Natural killer cell (primary cell): ENCODE data around the gene DOCK7. TPM values are rescaled to one million over a fixed set of nuclear protein-coding genes. Genes with fewer than 3 reads are reported as not detected.

Experiments
- ATAC-seq, 3 donors: fragments of 150-1000 bp in 2 of 3; fragments of 200-7000 bp in 1 of 3; cut with Tn5 transposase; 1 replicate in 1 of 3; 2 replicates in 2 of 3; pipeline ENCODE4 v1.10.0; 2021; ENCODE audit warnings: mild to moderate bottlenecking in 2 of 3, moderate library complexity in 2 of 3
- DNase-seq, 2 donors: peaks; one replicate each; pipeline versions ENCODE4 v3.0.0 to v3.0.0-alpha.2; 2013 to 2021; ENCODE audit warnings: mixed read lengths in 1 of 2
- H3K27ac ChIP-seq: one replicate; pipeline ENCODE4 v1.5.1; 2013; ENCODE audit warnings: mild to moderate bottlenecking, low read length
- H3K27me3 ChIP-seq: one replicate; pipeline ENCODE4 v1.6.1; 2013; ENCODE audit warnings: low read length; ENCODE audit not compliant: control insufficient read depth, insufficient read depth
- H3K36me3 ChIP-seq: one replicate; pipeline ENCODE4 v1.6.1; 2013; ENCODE audit warnings: low read length; ENCODE audit not compliant: control insufficient read depth, insufficient read depth
- H3K4me1 ChIP-seq: one replicate; pipeline ENCODE4 v1.6.1; 2013; ENCODE audit warnings: low read length; ENCODE audit not compliant: control insufficient read depth, insufficient read depth
- H3K4me3 ChIP-seq: one replicate; pipeline ENCODE4 v1.5.1; 2013; ENCODE audit warnings: low read length
- H3K9me3 ChIP-seq: one replicate; pipeline ENCODE4 v1.6.1; 2013; ENCODE audit warnings: low read length; ENCODE audit not compliant: control insufficient read depth, insufficient read depth
- H3K27ac Mint-ChIP-seq, 2 donors: one replicate each; pipeline ENCODE4 v1.8.0; 2022; ENCODE audit warnings: mild to moderate bottlenecking in 2 of 2, mixed read lengths in 2 of 2, moderate library complexity in 1 of 2
- H3K27me3 Mint-ChIP-seq, 2 donors: one replicate each; pipeline ENCODE4 v1.8.0; 2022; ENCODE audit warnings: low read depth in 2 of 2, mixed read lengths in 2 of 2
- H3K36me3 Mint-ChIP-seq: one replicate; pipeline ENCODE4 v1.8.0; 2022; ENCODE audit warnings: mixed read lengths
- H3K4me1 Mint-ChIP-seq, 2 donors: one replicate each; pipeline ENCODE4 v1.8.0; 2022; ENCODE audit warnings: mixed read lengths in 2 of 2
- H3K4me3 Mint-ChIP-seq: one replicate; pipeline ENCODE4 v1.8.0; 2022; ENCODE audit warnings: mild to moderate bottlenecking, moderate library complexity, mixed read lengths
- H3K9me3 Mint-ChIP-seq, 2 donors: one replicate each; pipeline ENCODE4 v1.8.0; 2022; ENCODE audit warnings: mixed read lengths in 2 of 2
- WGBS: methylation state at CpG from one replicate; pipeline ENCODE4 v1.1.7; 2013; ENCODE audit warnings: missing lambda C conversion rate; ENCODE audit not compliant: insufficient coverage; 5-methylcytosine and 5-hydroxymethylcytosine counted together
- intact Hi-C: fragments of 100-400 bp; cut with micrococcal nuclease; formaldehyde crosslinking; loops from one replicate; pipeline ENCODE4 v1.14.2; 2022
- total RNA-seq, 4 donors: library from RNA; stranded (reverse); fragments of 120-200 nt in 1 of 4; gene quantifications; one replicate each; pipeline versions ENCODE4 v1.2.3 to v1.2.4, GENCODE V29; 2013 to 2022
- TF ChIP-seq, protein P1 (sequence below): fragments of 200-600 bp; IDR thresholded peaks from one replicate; pipeline ENCODE4 v1.8.0; 2022; ENCODE audit warnings: antibody characterized with exemption

Gene DOCK7
- total RNA-seq, 3 donors from 2014 or later (not counting 1 experiment from before 2014, with no cell fraction given): 4.3 to 13.1 (median 6.0) TPM

GRCh38 chr1:62426237-62426636, 261.9 kb downstream of the DOCK7 start:
- intact Hi-C loops: no loop called here
- no peak overlapping the region for H3K27ac ChIP-seq
- H3K4me3 ChIP-seq: no peak overlapping the region

DNA sequence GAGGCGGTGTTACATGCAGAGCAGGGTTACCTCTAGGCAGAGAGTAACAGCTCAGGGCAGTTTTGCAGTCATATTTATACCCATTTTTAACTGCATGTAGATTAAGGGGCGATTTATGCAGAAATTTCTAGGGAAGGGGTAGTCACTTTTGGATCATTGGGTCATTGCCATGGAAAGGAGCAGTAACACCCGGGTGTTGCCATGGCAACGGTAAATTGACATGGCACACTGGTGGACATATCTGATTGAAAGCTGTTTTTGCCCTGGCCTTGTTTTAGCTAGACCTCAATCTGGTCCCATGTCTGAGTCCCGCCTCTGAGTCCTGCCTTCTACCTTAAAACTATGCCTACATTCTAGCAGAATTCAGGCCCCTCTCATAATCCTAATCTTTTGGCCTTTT, 263.1 kb downstream of the DOCK7 start:
- H3K36me3 Mint-ChIP-seq: no peaks in the 10 kb centered on the region
- 88% methylated on average over 5 of the region's 5 CpGs for WGBS

More at GRCh38 chr1:62426237-62426636, 261.9 kb downstream of the DOCK7 start:
- H3K27ac Mint-ChIP-seq: no peak overlapping the region
- TF ChIP-seq, protein P1, sequence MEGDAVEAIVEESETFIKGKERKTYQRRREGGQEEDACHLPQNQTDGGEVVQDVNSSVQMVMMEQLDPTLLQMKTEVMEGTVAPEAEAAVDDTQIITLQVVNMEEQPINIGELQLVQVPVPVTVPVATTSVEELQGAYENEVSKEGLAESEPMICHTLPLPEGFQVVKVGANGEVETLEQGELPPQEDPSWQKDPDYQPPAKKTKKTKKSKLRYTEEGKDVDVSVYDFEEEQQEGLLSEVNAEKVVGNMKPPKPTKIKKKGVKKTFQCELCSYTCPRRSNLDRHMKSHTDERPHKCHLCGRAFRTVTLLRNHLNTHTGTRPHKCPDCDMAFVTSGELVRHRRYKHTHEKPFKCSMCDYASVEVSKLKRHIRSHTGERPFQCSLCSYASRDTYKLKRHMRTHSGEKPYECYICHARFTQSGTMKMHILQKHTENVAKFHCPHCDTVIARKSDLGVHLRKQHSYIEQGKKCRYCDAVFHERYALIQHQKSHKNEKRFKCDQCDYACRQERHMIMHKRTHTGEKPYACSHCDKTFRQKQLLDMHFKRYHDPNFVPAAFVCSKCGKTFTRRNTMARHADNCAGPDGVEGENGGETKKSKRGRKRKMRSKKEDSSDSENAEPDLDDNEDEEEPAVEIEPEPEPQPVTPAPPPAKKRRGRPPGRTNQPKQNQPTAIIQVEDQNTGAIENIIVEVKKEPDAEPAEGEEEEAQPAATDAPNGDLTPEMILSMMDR: no peak
- no peak overlapping the region for H3K4me3 Mint-ChIP-seq
- H3K27me3 Mint-ChIP-seq: no peaks in the 10 kb centered on the region
- no peak for DNase-seq
- 26% methylated on average over 3 of the region's 3 CpGs for WGBS
- H3K4me1 Mint-ChIP-seq: no peaks in the 10 kb centered on the region
- no peak for ATAC-seq
- Histone ChIP-seq H3K36me3 (no peaks in the 10 kb centered on the region), H3K9me3 (no peaks in the 10 kb centered on the region), H3K4me1 (no peaks in the 10 kb centered on the region), H3K27me3 (no peaks in the 10 kb centered on the region)
- no peaks in the 10 kb centered on the region for H3K9me3 Mint-ChIP-seq
- no peaks in the 10 kb centered on the region for H3K36me3 Mint-ChIP-seq

DNA sequence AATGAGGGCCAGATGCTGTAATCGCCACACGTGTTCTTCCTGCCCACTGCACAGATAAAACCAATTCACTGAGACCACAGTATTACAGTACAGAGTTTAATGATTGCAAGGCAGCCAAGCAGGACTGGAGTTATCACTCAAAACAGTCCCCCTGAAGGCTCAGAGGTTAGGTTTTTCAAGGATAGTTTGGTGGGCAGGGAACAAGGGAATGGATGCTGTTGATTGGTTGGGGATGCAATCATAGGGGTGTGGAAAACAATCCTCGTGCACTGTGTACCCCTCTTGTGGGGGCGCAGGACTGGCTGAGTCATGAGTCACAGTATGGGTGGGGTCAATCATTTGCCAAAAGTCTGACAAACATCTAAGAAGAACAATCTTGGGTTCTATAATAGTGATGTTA, 263.8 kb downstream of the DOCK7 start:
- Histone ChIP-seq H3K36me3 (no peaks in the 10 kb centered on the region), H3K27ac (no peak overlapping the region), H3K27me3 (no peaks in the 10 kb centered on the region), H3K9me3 (no peaks in the 10 kb centered on the region), H3K4me3 (no peak overlapping the region), H3K4me1 (no peaks in the 10 kb centered on the region)
- ATAC-seq (no peak), DNase-seq (no peak)
- no peaks in the 10 kb centered on the region for H3K4me1 Mint-ChIP-seq
- no peak overlapping the region for H3K27ac Mint-ChIP-seq
- intact Hi-C loops: no loop called here
- no peaks in the 10 kb centered on the region for H3K27me3 Mint-ChIP-seq
- H3K36me3 Mint-ChIP-seq: no peaks in the 10 kb centered on the region
- H3K4me3 Mint-ChIP-seq: no peak overlapping the region
- WGBS: 89% methylated on average over 4 of the region's 4 CpGs
- no peaks in the 10 kb centered on the region for H3K9me3 Mint-ChIP-seq
- TF ChIP-seq, protein P1: no peak

More for the DNA sequence above, 263.1 kb downstream of the DOCK7 start:
- no peak overlapping the region for H3K27ac ChIP-seq
- ATAC-seq: no peak
- Mint-ChIP-seq H3K27ac (no peak overlapping the region), H3K4me1 (no peaks in the 10 kb centered on the region), H3K27me3 (no peaks in the 10 kb centered on the region), H3K9me3 (no peaks in the 10 kb centered on the region), H3K4me3 (no peak overlapping the region)
- intact Hi-C loops: no loop called here
- no peaks in the 10 kb centered on the region for H3K4me1 ChIP-seq
- no peaks in the 10 kb centered on the region for H3K27me3 ChIP-seq
- no peaks in the 10 kb centered on the region for H3K9me3 ChIP-seq
- H3K36me3 ChIP-seq: no peaks in the 10 kb centered on the region
- no peak overlapping the region for H3K4me3 ChIP-seq
- no peak for DNase-seq
- TF ChIP-seq, protein P1: no peak

GRCh38 chr1:62423580-62424242, 264.5 kb downstream of the DOCK7 start:
- Mint-ChIP-seq H3K27me3 (peaks cover 0 to 2% of the 10 kb centered on the region in 2 donors), H3K36me3 (no peaks in the 10 kb centered on the region), H3K4me3 (no peak overlapping the region), H3K27ac (no peak overlapping the region), H3K9me3 (no peaks in the 10 kb centered on the region), H3K4me1 (no peaks in the 10 kb centered on the region)
- H3K4me1 ChIP-seq: no peaks in the 10 kb centered on the region
- no peak overlapping the region for H3K4me3 ChIP-seq
- WGBS: 94% methylated on average over 13 of the region's 14 CpGs
- no peaks in the 10 kb centered on the region for H3K36me3 ChIP-seq
- no peaks in the 10 kb centered on the region for H3K27me3 ChIP-seq
- DNase-seq (no peak), ATAC-seq (no peak)
- intact Hi-C loops: no loop called here
- no peaks in the 10 kb centered on the region for H3K9me3 ChIP-seq
- no peak overlapping the region for H3K27ac ChIP-seq
- TF ChIP-seq, protein P1: no peak
